A673 (cell line): ENCODE measurements around the gene TNS3.

Source experiments
- CTCF ChIP-seq: fragments of 300-800, 200-600 bp; sonication (generic); conservative IDR thresholded peaks from 2 replicates; pipeline ENCODE4 v1.5.1; 2017; ENCODE audit warnings: low read depth, mild to moderate bottlenecking, antibody characterized with exemption, low read length, moderate library complexity, mixed read lengths
- EZH2 ChIP-seq: fragments of 200-600 bp; sonication (generic); IDR thresholded peaks from 2 replicates; pipeline ENCODE4 v1.6.1; 2017; ENCODE audit warnings: borderline replicate concordance, low read depth, mild to moderate bottlenecking, mixed read lengths, antibody characterized with exemption, low read length; ENCODE audit not compliant: poor library complexity, severe bottlenecking

GRCh38 chr7:47295606-47296005 lies 286.3 kb downstream of the TNS3 start:
- TF ChIP-seq CTCF (no peak), EZH2 (no peak)
